Dermis microvascular lymphatic vessel endothelial cell (primary cell): ENCODE measurements around the gene UBE2S. TPM values are rescaled to one million over a fixed set of nuclear protein-coding genes. Genes with fewer than 3 reads are reported as not detected.
A peak's percentile ranks its signal among the peaks of the same experiment; 100 is the strongest.

Experiments used
- DNase-seq, 2 donors: peaks; one replicate each; pipeline versions ENCODE4 v3.0.0 to v3.0.0-alpha.2; 2010; ENCODE audit warnings: low read depth in 2 of 2
- total RNA-seq: library from RNA; depleted of rRNA; stranded (reverse); fragments of >200 nt; gene quantifications from 2 replicates; pipeline ENCODE4 v1.2.1, GENCODE V29; 2014

The UBE2S gene
- total RNA-seq, 1 donor from 2014 or later, result 40.6 TPM

DNA sequence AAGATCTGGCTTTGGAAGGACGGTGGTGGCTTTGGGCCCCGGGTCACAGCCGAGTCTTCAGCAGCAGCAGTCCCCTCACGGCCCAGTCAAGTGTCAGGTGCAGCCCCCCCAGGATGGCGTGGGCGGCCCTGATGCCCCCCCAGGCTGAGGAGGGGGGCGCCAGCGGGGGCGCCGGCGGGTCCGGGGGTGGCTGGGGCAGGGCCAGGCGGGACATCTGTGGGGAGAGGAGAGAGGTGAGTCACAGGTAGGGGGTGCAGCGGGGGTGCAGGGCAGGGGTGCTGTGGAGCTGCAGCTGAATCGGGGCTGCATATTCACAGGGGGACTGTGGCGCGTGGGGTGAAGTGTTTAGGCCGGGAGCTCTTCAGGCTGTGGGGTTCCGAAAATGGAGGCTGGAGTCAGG lies 41.6 kb downstream of the UBE2S start:
- DNase-seq, result no peak

DNA sequence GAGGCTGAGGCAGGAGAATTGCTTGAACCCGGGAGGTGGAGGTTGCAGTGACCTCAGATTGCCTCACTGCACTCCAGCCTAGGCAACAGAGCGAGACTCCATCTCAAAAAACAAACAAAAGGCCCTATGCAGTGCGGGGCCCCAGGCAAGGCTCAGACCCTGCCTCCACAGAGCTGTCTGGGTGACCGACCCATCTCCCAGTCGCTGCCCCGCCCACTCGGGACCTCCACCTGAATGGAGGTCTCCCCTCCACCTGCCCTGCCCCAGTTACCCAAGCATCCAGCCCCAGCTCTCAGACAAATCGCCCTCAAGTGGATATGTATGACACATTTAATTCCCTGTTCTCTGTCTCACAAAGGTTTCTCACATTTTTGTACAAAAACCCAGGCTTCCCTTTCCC lies 42.3 kb downstream of the UBE2S start:
- DNase-seq, result no peak

DNA sequence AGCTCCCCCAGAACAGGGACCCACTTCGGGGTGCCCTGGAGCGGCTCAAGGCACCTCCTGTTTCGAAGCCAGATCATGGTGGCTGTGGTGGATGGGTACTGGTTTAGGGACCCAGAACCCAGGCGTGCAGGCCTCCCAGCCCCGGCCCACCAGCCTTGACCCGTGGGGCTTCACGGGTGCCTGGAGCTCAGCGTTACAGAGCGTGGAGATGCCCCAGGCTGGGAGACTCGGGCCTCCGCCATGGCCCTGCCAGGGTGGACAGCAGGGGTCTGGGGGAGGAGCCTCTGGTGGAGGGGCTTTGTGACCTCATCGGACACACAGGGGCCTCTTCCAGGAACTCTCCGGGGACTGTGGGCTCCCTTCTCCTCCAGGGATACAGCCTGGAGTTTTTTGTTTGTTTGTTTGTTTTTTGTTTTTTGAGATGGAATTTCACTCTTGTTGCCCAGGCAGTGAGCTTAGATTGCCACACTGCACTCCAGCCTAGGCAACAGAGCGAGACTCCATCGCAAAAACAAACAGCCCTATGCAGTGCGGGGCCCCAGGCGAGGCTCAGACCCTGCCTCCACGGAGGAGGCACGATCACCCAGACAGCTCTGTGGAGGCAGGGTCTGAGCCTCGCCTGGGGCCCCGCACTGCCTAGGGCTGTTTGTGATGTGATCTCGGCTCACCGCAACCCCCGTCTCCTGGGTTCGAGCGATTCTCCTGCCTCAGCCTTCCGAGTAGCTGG lies 44.4 kb downstream of the UBE2S start, which contains the start of gene GARIN5B:
TSS of gene GARIN5B (minus strand) at position 271 of the 727 bp plus-strand sequence. CDS start at position 77, 194 bp downstream.
- DNase-seq, result no peak

DNA sequence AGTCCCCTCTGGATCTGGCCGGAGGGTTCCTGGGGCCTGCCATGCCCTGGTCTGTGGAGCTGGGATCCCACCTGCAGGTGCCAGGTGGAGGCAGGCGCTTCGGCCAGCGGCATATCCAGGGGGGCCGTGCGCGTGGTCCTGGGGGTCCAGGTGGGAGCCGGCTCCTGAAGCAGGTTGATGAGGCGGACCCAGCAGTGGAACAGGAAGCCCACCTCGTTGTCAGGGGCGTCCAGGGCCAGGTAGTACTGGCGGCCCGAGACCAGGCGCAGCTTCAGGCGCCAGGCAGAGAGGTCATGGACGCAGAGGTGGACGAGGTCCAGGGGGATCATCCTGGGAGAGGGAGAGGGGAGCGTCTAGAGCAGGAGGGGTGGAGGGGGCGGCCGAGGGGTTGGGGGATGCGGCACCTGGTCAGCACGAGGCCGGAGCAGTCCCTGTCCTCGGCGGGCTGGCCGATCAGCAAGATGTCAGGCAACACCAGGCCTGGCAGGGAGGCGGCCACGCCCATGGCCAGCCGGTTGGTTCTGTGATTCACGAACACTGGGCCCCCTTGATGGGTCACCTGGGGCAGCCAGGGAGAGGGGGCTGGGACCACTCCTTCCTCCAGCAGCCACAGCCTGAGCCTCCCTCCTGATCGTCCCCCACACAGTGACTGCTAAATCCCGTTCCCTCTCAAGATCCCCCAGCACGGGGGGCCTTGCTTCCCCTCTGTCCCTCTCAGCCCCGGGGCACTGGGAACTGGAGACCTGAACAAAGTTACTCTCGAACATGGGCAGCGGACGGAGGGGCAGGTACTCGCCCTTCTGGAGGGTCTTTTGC lies 45.2 kb downstream of the UBE2S start:
- no peak for DNase-seq

DNA sequence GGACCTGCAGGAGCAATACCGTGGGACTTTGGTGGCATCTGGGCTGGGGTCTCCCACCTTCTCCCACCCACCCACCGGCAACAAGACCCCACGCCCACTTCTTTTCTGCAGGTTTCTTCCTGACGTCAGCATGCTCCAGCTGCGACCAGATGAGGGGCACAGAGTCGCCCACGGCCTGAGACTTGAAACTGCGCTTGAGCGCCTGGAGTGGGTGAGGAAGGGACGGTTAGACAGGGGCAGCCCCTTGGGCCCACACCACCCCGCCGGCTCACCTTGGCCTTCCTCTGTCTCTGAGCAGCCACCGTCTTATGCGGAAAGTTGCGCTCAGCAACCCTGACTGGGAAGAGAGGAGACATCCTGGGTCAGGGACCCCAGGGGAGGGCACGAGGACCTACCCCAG lies 46.7 kb downstream of the UBE2S start:
- DNase-seq, result no peak

DNA sequence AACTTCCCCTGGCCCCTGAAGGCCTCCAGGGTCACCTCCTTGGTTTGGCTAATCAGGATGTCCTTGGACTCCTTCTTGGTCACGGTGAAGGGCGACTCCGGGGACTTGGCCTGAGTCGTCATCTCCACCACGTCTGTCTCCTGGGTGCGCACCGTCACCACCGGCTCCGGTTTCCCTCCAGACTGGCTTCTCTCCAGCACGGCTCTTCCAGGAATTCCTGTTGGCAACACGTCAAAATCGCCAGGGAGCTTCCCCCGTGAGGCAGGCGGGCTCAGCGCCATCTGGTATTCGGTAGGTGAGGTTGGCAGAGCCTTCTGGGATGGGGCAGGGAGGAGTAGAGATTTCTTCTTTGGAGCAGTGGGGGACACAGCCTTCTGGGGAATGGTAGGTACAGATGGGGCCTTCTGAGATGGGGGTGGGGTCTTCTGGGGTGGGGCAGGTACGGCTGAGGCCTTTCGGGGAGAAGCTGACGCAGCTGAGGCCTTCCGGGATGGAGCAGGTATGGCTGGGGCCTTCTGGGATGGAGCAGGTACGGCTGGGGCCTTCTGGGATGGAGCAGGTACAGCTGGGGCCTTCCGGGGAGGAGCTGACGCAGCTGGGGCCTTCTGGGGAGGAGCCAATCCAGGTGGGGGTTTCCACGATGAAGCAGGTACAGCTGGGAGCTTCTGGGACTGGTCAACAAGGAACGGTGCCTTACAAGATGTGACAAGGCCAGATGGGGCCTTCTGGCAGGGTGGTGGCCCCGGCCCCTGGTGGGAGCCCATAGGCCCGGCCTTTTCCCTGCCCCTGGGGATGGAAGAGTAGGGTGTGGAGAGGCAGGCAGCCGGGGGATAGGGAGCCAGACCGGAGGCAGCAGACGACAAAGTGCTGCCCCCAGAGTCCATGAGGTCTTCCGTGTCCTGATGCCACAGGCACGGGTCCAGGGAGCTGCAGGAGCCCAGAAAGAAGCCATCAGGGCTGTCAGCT lies 48.4 kb downstream of the UBE2S start:
- peak; percentile 18 to 45 for DNase-seq

DNA sequence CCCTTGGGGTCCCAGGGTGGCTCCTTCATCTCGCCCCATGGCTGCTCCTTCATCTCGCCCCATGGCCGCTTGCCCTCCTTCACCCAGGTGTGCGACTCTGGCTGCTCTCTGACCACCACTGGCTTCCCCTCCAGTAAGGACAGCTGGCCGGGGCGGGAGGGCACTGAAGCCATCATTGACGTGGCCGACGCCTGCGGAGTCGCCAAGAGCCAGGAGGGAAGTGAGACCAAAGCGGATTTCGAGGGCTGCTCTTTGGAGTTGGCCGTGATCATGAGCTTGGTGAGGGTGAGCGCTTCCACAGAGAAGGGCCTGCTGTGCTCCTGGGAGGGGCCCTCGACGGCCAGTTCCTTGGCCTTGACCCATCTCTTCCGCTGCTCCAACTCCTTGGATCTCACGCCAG lies 49.1 kb downstream of the UBE2S start:
- no peak for DNase-seq

DNA sequence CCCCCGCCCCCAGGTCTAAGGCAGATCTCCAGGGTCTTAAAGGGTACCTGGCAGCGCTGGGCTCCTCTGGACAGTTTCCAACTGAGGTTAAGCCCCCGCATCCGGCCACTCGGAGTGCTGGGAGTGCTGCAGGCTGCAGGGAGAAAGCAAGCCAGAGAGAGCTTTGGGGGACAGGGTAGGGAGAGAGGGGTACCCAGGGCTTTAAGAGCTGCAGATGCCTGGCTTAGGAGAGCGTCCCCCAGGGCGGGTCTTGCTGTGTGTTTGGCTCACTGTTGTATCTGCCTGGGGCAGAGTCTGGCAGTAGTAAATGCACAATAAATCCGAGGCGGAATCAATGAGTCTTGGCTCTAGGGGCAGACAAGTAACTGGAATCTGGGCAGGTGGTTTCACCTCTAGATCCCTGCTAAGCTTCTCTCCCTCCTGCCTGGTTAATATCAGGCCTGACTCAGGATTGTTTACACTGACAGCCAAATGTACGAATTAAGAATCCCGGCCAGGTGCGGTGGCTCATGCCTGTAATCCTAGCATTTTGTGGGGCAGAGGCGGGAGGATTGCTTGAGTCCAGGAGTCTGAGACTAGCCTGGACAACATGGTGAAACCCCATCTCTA lies 52.3 kb downstream of the UBE2S start:
- DNase-seq, result no peak

DNA sequence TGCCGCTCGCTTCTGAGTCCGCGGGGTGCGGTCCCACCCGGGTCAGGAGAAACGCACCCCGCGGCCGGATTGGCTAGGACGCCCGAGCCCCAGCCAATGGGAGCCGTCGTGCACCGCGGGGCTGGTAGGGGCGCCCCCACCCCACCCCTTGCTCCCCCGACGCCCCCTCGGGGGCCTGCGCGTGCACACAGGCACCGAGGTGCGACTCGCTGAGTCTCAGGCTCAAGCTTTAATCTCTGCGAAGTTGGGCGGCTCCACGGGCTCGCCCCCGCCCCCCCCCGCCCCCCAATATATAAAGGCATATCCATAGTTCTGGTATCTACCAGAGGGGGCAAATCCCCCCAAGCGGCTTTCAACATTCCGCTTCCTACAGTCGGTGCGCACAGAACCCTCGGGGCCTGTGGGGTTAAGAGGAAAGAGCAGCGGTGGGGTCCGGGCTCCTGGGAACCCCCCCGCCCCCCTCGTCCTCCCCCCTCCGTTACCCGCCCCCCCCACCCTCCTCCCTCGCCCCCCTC lies 52.8 kb downstream of the UBE2S start, which contains the start of gene COX6B2:
TSS of gene COX6B2 (minus strand) at position 22 of the 515 bp plus-strand sequence. CDS start 198 bp downstream, outside the sequence.
- no peak for DNase-seq

DNA sequence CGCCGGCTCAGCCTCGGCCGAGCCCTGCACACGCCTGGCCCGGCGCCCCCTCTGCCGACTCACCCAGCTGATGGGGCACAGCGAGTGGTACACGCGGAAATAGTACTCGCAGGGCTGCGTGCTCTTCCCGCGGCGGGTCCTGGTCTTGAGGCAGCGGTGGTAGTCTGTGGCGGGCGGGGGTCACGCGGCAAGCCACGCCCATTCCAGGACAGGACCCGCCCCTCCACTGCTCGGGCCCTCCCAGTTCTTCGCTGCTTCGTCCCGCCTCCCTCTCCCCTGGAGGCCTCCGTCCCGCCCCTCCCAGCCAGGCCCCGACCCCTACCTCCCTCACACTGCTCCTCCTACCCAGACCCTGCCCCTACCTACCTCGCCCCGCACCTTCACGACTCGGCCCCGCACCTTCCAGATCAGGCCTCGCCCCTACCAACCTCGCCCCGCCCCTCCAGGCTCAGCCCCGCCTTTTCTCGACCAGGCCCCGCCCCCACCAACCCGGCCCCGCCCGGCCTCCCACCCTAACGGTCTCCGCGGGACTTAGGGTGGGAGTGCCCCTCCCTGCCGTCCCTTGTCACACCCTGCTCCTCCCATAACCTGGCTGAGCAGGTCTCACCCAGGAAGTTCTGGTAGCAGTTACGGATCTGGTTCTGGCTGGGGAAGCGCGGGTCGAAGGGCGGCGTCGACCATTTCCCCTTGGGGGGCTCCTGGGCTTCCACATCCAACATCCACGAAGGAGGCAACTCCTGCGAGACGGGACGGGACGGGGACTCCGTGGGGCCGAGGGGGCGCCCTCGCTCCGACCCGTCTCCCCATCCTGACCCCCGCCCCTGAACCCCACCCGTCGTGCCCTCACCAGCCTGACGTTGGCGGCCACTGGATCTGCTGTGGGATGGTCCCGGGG lies 53.5 kb downstream of the UBE2S start:
- peak in 1 of 2 donors; percentile 66 for DNase-seq

DNA sequence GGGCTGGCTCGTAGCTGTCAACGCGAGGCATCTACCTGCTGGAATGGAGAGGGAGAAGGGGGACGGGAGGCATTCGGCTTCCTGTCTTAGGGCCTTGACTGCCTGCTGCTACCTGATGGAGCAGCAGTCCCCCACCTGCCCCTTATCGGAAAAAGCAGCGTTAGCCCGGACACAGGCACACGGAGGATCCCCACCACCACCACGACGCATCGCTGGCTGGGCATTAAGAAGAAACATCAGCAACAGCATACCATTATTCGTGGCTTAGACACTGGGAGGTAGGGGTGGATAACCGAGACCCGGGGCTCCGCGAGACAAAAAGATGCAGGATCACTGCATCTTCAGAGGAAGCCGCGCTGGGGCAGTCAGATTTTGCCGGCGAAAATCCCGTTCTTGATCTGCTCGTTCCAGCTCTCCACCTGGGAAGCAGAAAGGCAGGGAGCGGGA lies 54.2 kb downstream of the UBE2S start:
- no peak for DNase-seq

DNA sequence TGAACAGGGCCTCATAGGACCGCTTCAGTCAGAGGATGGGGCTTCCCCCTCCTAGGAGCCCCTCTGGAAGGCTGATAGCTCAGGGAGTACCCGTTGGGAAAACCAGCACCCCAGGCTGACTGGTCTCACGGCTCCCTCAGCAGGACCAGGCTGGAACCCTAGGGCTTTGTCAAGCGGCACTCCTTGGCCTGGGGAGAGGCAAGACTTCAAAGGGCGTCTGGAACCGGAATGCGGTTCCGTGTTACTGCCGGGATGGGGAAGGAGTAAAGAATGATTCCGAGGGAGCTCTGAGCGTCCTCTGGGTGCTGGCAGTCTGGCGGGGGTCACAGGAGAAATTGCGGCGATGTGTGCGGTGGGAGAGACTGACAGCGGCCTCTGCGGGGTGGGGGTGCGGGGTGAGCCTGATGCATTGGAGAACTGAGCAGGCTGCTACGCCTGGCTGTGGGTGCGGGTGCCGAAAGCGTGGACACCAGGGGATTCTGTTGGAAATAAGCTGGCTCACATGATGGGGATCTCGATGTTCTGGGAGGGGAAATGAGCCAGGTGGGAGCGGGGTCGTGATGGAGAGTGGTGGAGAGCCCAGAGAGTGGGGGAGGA lies 54.9 kb downstream of the UBE2S start:
- no peak for DNase-seq

DNA sequence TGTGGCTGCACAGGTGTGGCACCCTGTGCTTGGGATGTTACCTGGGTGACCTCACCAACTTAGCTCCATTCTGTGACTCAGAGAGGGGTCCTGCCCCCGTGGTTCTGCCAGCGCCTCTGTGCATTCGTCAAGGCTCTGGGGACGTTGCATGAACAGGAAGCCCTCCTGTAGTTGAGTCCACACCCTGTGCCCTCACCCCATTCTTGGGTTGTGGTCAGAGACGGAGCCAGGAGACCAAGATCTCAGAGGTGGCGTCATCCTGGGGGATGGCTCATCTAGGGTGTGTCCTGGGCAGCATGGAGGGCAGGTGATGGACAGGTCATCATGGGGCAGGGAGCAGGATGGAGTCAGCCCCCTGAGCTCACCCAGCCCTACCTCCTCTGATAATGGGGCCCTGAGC lies 55.5 kb downstream of the UBE2S start:
- DNase-seq, result no peak

DNA sequence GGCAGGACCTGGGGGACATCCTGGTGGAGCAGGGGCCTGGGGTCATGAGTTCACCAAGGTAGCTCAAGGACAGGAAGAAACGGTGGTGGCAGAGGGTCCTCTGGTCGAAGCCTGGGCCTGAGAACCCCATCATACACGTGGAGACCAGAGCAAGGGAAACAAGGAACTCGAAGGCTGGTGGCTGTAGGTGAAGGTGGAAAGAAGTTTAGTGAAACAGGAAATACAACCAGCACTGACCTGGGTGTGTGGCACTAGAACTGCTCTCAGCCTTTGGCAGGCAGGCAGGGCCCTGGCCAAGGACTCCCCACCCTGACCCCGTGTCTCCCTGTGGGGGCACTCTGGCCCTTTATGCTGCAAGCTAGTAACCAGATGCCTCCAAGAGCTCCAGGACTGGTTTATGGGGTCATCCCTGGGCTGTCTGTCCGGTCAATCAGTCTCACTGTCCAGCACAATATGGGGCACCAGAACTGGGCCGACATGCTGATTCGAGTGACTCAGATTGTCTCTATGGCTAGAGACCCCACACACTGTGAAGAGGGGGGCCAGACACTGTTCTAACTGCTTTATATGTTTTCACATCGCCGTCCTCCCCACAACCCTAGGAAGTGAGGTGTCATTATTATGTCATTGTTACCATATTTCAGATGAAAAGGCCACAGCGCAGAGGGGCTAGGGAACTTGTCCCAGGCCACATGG lies 56.8 kb downstream of the UBE2S start:
- DNase-seq, result no peak
